HL-60 (cell line): ENCODE results near the gene EYS.

ENCODE experiments used
- DNase-seq, 2 experiments: peaks; one replicate each; pipeline ENCODE4 v3.0.0-alpha.2; 2010 to 2020; ENCODE audit warnings: low read depth in 1 of 2, low spot score in 1 of 2
- H3K27ac ChIP-seq: fragments of 250-450 bp; sonication (Bioruptor Pico); replicated peaks from 2 replicates; pipeline ENCODE4 v1.5.1; 2020; ENCODE audit warnings: mild to moderate bottlenecking, moderate library complexity
- H3K27me3 ChIP-seq: fragments of 250-450 bp; sonication (Bioruptor Pico); 2 replicates; pipeline ENCODE4 v1.5.1; 2021; ENCODE audit warnings: mild to moderate bottlenecking, moderate library complexity; ENCODE audit not compliant: insufficient read depth, poor library complexity, severe bottlenecking
- H3K4me3 ChIP-seq: replicated peaks from 2 replicates; pipeline ENCODE4 v1.5.1; 2011; ENCODE audit warnings: mild to moderate bottlenecking, control low read depth, low read length; ENCODE audit not compliant: insufficient read depth
- CTCF ChIP-seq: IDR thresholded peaks from one replicate; pipeline ENCODE4 v1.5.1; 2011; ENCODE audit warnings: low read length, control low read depth, inconsistent platforms; ENCODE audit not compliant: insufficient read depth
- GABPA ChIP-seq: IDR thresholded peaks from 2 replicates; pipeline ENCODE4 v1.6.1; 2012; ENCODE audit warnings: low read depth
- POLR2AphosphoS5 ChIP-seq: IDR thresholded peaks from 2 replicates; pipeline ENCODE4 v1.6.1; 2012; ENCODE audit warnings: low read depth
- REST ChIP-seq: IDR thresholded peaks from 2 replicates; pipeline ENCODE4 v1.6.1; 2012; ENCODE audit warnings: low read depth; ENCODE audit not compliant: insufficient replicate concordance
- SPI1 ChIP-seq: IDR thresholded peaks from 2 replicates; pipeline ENCODE4 v1.6.1; 2012; ENCODE audit warnings: low read depth, mild to moderate bottlenecking, borderline replicate concordance

EYS gene

GRCh38 chr6:63730311-63730710, 1976.7 kb downstream of the EYS start:
- Histone ChIP-seq H3K27ac (no peak overlapping the region), H3K4me3 (no peak overlapping the region), H3K27me3 (no peaks in the 10 kb centered on the region)
- no peak for DNase-seq
- TF ChIP-seq REST (no peak), SPI1 (no peak), GABPA (no peak), POLR2AphosphoS5 (no peak)

- Histone ChIP-seq H3K27me3 (no peaks in the 10 kb centered on the region), H3K4me3 (no peak overlapping the region), H3K27ac (no peak overlapping the region)
- no peak for TF ChIP-seq REST
- no peak for TF ChIP-seq POLR2AphosphoS5
- TF ChIP-seq SPI1 = no peak
- TF ChIP-seq GABPA = no peak
- TF ChIP-seq CTCF = no peak
- no peak for DNase-seq
These were observed 1982.3 kb downstream of the EYS start for GRCh38 chr6:63724721-63725120.

- no peak for DNase-seq
- Histone ChIP-seq H3K27ac (no peak overlapping the region), H3K27me3 (no peaks in the 10 kb centered on the region), H3K4me3 (no peak overlapping the region)
- TF ChIP-seq CTCF (no peak), POLR2AphosphoS5 (no peak), SPI1 (no peak), GABPA (no peak), REST (no peak)
These were observed 1985.8 kb downstream of the EYS start for GRCh38 chr6:63721181-63721580.

GRCh38 chr6:63716169-63716568, 1990.9 kb downstream of the EYS start:
- Histone ChIP-seq H3K4me3 (no peak overlapping the region), H3K27me3 (no peaks in the 10 kb centered on the region), H3K27ac (no peak overlapping the region)
- no peak for TF ChIP-seq CTCF
- no peak for TF ChIP-seq REST
- TF ChIP-seq POLR2AphosphoS5 = no peak
- no peak for TF ChIP-seq GABPA
- no peak for TF ChIP-seq SPI1
- DNase-seq = no peak
